GM21619 (cell line): ENCODE results near the gene LRRC17.

Experiments
- ATAC-seq: cut with Tn5 transposase; IDR thresholded peaks from one replicate; pipeline ENCODE4 v1.9.1; 2021; ENCODE audit not compliant: unreplicated experiment

The LRRC17 gene, protein sequence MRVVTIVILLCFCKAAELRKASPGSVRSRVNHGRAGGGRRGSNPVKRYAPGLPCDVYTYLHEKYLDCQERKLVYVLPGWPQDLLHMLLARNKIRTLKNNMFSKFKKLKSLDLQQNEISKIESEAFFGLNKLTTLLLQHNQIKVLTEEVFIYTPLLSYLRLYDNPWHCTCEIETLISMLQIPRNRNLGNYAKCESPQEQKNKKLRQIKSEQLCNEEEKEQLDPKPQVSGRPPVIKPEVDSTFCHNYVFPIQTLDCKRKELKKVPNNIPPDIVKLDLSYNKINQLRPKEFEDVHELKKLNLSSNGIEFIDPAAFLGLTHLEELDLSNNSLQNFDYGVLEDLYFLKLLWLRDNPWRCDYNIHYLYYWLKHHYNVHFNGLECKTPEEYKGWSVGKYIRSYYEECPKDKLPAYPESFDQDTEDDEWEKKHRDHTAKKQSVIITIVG

GRCh38 chr7:102912742-102913141, at the start of gene LRRC17:
Gene LRRC17, plus strand, starts transcription at chr7:102913000. Its CDS starts 20,914 bp downstream, at chr7:102933914.
- no peak for ATAC-seq

DNA sequence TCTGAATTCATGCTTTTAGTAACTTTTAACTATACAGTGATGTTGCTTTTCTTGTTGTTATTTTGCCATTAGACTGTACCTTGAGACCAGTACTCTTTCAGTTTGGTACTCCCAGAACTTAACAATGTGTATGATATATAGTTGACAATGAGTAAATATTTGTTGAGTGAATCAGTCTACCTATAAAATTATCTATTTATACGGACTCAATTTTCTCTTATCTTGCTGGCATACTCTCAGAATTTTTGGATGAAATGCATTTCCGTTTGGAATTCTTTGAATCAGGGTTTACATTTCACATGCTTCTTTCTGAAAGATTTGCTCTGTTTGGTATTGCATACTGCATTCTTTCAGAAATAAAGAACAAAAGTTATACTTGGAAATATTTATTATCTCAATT, 47.8 kb upstream of the LRRC17 start:
- no peak for ATAC-seq

DNA sequence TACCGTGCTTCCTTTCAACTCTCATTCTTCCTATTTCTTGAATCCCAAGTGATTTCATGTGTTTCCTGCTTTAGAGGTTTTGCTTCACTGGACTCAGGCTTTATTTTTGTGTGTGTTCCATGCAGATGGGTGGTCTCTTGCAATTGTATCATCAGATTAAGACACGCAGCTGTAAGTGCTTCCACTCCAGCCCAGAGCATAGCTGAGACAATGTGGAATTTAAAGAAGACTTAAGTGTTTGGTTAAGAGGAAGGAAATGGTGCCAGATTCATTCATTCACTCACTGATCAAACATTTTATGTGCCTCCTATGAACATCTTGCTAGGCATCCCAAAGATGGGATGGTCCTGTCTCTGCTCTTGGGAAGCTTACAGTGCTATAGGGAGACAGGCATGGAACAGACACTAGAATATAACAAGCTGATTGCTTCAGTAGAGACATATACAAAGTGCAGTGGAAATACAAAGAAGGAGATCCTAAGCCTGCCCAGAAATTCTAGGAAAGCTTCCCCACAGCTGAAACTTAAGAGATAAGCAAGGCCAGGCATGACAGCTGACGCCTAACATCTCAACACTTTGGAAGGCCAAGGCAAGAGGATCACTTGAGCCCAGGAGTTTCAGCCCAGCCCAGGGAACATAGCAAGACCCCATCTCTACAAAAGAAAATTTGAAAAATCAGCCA, 46.1 kb upstream of the LRRC17 start:
- no peak for ATAC-seq

DNA sequence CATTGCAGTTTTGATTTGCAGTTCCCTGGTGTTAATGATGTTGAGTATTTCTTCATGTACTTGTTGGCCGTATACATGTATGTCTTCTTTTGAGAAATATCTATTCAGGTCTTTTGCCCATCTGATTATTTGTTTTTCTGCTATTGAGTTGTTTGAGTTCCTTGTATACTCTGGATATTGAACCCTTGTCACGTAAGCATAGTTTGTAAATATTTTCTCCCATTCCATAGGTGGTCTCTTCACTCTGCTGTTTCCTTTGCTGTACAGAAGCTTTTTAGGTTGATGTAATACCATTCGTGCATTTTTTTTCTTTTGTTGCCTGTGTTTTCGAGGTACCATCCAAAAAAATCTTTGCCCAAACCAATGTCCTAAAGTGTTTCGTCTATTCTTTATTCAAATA, 43.6 kb upstream of the LRRC17 start:
- ATAC-seq = no peak

GRCh38 chr7:102872460-102872859, 40.3 kb upstream of the LRRC17 start:
- ATAC-seq = no peak

GRCh38 chr7:102873470-102874165, 39.2 kb upstream of the LRRC17 start:
- peak; percentile 18 for ATAC-seq

DNA sequence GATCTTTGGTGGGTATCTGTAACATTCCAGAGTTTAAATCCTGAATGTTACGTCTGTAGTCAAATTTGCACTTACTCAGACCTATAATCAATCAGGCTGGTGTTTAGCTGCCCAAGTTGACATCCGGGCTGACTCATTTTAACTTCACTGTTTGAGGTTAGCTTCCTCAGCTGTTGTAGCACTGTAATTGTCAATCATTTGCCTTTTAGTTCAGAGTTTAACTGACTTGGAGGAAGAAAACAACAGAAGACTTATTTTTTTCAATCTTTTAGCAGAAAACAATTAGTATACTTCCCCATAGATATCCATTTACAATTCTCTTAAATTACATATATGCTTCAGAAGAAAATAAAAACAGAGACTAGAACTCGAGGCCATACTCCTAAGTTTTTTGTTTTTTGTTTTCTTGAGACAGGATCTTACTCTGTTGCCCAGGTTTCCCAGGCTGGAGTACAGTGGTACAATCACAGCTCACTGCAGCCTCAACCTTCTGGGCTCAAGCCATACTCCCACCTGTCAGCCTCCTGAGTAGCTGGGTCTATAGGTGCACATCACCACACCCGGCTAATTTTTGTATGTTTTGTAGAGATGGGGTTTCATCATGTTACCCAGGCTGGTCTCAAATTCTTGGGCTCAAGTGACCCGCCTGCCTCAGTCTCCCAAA, 38.5 kb upstream of the LRRC17 start:
- peak; percentile 99 for ATAC-seq

GRCh38 chr7:102874966-102875365, 37.8 kb upstream of the LRRC17 start:
- ATAC-seq = no peak

DNA sequence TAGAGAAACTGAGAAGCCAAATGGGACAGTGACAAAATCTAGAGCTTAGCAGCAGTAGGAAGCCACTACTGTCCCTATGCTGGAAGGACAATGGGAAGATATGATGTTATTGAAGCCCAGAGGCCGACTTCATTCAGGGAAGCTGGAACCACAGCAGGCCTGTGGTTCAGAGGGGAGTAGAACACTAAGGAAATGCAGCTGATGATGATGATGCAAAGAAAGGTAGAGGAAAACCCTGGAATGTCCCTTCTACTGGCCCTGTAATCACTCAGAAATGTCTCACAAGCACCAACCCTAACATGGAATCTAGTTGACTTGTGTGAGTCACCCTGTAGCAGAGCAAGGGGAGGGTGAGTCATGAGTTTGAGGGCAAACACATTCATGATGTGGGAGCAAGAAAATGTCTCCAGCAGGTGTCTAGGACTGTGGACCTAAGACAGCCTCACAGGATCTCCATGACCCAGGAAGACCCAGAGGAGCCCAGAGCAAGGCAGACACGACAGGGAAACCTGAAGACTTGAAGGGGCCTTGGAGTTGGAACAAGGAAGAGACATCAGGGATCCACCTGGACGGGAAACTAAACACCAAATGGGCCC, 37.0 kb upstream of the LRRC17 start:
- no peak for ATAC-seq

GRCh38 chr7:102883098-102883860, 29.5 kb upstream of the LRRC17 start:
- ATAC-seq = no peak

GRCh38 chr7:102888561-102889233, 24.1 kb upstream of the LRRC17 start:
- ATAC-seq = no peak

DNA sequence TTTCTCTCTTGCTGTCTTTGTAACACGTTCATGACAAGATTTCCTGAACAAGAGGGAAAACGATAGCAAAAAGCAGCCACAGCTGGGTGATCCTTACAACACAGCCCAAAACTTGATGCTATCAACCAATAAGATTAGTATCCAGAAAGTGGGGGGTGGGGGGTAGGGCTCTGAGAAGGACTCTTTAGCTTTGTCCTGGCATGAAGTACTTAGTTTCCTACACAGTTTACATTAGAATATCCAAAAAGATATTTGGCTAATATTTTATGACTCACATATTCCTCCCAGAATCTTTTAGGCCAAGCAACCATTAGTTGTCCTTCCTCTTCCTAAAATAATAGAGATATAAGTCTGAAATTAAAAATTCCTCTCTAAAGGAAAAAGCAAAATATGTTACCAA, 22.9 kb upstream of the LRRC17 start:
- ATAC-seq = no peak

- ATAC-seq = no peak
Measured at GRCh38 chr7:102890292-102890970, 22.4 kb upstream of the LRRC17 start.

GRCh38 chr7:102890971-102891692, 21.7 kb upstream of the LRRC17 start:
- no peak for ATAC-seq

DNA sequence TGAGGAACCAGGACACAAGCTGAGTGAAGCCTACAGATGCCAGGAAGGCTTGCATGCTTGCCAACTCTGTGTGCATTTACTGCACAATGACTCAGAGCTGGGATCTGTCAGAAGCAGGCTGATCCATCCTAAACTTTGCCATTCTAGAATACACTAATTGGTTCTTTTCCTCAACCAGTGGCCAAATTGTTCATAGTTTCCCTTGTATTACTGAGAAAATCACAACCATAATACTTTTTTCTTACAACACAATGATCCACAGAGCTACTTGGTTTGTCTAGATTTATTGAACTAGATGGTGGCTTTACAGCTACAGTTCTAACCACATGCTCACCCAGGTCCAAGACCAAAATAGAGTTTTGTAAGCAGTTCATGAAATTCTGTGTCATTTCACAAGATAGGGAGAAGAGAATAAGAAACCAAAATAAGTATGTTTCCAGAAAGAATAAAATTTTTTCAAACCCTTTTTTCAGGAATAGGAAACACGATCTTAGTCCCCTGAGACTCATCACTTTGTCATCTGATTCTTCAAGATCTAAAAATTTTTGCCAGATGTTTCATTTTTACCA, 21.0 kb upstream of the LRRC17 start:
- no peak for ATAC-seq

DNA sequence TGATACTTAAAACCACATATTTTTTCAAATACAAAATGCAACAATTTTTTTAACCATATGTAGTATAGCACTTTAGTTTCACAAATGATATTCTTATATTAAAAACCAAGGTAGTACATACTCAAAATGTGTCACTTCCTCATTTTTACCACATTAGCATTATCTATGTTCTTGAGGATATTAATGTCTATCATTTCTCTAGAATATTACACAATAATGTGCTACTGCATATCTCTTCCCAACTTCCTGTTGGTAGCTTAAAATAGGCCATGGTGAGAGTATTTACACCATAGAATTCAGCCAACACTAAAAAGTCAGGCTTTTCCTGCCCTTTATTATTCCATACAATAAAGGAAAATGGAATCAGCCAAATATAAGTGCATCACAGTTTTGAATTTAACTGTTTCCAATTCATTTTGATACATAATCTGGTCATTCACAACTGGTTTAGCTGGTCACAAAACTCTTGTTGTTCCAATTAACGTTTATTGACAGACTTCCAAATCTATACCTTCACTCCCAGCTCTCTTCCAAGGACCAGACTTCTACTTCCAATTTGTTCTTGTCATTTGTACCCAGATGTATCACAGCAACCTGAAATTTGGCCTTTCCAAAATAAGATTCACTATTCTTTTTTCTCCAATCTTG, 20.0 kb upstream of the LRRC17 start:
- ATAC-seq = no peak

DNA sequence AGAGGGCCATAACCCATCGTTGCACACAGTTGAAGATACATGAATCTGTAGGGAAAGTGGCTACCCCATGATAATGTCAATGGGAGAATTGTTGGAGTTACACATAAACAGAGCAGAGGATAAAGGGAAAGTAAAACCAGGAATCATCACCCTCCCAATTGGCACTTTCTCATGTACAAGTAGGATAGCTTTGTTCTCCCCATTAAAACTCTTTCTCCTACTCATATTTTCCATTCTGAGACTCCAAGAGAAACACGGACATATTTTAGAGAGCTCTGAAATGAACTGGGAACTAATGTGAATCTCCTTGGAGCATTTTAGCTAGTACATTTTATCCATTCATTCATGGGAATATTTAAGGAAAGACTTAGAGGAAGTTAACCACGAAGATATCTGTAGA, 17.2 kb upstream of the LRRC17 start:
- no peak for ATAC-seq

DNA sequence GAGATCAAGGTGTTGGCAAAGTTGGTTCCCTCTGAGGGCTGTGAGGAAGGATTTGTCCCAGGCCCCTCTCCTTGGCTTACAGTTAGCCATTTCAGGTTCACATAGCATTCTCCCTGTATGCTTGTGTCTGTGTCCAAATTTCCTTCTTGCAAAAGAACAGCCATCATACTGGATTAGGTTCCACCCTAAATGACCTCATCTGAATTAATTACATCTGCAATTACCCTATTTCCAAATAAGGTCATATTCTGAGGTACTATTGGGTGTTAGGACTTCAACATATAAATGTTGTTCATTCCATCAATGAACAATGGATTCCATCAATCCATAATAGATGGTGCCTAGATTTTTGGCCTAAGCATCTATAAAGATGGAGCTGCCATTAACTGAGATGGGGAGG, 16.2 kb upstream of the LRRC17 start:
- ATAC-seq = no peak
